Fibroblast of skin of left biceps (primary cell): ENCODE data around the gene GRIA1.

Experiments
- DNase-seq, 2 experiments: peaks; one replicate each; pipeline ENCODE4 v3.0.0-alpha.2; 2013; ENCODE audit warnings: low read depth in 2 of 2

GRIA1 gene

GRCh38 chr5:153610811-153611210 lies 120.3 kb downstream of the GRIA1 start:
- no peak for DNase-seq

DNA sequence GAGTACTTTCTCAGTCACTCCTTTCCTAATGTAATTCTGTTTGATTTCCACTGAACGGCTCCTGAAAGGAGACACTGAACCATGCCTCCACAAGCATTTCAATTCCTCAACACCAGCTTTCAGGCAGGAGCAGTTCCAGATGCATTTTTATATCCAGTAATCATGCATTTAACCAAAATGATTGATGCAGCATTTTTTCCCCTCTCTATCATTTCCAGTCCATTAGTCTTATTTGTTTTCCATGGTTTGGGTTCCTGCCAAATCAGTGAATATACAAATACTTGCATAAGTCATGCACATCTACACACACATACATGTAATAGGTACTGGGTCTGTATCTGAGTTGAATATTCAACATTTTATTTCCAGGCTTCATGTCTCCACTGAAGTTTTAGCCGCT lies 122.7 kb downstream of the GRIA1 start:
- DNase-seq: peak; percentile 85 to 87

- DNase-seq: no peak
These were observed 123.2 kb downstream of the GRIA1 start for GRCh38 chr5:153613672-153614071.

GRCh38 chr5:153617190-153617589 lies 126.7 kb downstream of the GRIA1 start:
- no peak for DNase-seq

DNA sequence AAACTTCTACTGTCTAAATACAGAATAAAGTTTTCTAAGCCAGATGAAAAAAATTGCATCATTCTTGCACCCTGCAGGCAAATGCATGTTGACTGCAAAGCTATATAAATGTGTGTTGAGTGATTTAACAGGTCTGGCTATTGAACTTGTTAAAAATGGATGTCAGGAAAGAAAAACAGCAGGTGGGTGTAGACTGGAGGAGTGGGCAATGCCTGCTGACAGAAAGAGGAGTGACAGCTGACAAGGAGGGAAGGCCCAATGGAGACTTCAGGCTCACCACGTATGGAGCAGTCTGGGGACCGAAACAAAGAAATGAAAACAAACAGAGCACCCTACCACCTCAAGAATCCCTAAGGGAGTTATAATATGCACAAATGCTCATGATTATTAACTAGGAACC lies 127.8 kb downstream of the GRIA1 start:
- no peak for DNase-seq

DNA sequence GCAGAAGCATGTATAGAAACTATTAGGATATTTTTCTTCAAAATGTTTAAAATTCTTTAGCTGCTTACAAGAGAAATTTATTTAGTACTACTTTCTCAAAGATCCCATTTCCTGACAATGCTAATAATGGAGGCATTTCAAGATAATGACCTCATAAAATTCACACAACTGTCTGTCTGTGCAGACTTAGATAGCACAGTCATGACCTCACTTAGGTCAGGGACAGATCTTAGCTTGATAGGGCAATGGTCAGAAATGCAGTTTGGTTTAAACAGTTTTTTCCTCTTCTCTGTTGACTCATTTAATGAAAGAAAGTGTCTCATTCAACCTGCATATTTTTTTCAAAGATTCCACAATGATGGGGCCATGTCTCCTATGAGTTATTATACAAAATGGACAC lies 128.4 kb downstream of the GRIA1 start:
- no peak for DNase-seq

DNA sequence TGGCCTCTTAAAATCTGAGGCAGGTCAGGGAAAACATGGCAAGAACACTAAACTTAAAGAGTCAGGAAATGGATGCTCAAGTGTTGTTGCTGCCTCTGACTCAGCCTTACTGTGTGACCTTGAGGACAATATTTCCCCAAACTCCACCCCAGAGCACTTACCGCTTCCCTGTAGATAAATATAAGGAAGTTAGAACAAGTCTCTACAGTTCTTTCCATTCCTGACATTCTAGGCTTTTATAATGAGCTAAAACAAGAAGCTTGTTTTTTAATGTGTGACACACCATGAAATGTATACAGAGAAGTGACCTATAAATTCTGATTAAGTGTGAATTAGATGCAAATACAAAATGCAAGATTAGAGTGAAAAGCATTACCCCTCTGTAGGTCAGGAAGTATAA lies 129.3 kb downstream of the GRIA1 start:
- DNase-seq: no peak

DNA sequence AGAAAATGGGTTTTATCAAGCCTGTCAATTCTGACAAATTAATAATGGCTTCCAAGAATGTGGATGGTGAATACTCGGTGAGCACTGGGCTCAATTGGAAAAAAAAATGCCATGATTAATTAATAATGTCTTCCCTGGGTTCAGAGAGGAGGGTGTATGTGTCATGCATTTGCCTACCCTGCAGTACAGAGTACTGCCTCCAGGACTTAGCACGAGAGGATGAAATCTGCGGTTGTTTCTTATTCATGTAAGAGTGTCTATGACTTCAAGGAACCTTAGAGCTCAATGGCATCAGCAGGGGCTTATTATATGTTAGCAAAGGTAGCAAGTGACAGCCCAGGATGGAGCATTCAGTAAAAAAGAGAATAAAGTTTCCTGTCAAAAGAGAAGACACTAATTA lies 132.7 kb downstream of the GRIA1 start:
- DNase-seq: no peak

GRCh38 chr5:153623751-153624450 lies 133.4 kb downstream of the GRIA1 start:
- peak; percentile 32 to 49 for DNase-seq

DNA sequence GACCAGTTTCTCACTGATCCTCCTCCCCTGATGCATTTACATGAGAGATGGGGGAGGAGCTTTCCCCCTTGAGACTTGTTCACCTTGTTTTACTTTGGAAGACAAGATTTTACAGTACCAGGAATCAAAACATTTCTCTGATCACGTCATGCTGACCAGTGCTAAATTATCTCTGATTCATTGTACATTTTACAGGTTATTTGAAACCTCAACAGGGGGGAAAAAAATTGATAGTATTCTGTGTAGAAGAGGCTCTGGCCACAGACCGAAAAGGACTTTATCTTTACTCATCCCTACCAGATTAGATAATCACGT lies 133.9 kb downstream of the GRIA1 start:
- DNase-seq: no peak

DNA sequence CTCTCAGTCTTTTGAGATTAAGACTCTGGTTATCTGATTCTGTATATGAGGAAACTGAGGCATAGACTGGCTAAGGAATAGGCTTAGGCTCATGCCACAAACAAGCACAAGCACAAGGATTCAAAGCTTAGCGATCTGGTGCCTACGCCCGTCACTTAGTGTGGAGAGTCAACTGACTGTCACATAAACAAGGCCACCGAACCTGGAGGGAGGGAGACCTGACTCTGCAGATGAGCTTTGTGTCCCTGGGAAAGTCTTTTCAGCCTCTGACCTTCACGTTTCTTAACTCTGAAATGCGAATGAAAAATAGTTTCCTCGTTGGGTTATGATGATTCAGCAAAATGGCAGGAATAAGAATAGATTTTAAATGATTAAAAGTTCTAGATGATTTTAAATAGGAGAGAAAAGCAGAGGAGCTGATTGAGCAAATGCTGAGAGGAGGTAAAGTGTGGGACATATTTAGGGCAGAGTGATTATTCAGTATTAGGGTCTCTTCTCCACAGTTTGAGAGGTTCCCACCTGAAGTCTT lies 135.4 kb downstream of the GRIA1 start:
- no peak for DNase-seq

DNA sequence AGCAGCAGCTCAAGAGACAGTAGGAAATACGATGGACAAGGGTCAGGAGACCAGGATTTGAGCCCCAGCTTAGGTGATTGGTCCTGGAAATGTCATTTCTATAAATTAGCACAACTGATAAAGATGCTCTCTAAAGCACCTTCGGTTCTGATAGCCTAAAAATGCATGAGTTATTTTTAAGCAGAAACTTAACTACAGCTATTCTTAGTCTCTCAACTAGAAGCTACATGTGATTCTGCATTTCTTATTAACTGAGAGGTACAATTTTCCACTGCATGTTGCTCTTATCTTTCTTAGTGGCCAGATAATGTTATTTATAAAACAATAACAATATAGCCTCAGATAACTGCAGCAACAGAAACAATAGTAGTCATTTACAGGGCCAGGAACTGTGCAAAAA lies 136.4 kb downstream of the GRIA1 start:
- DNase-seq: no peak

DNA sequence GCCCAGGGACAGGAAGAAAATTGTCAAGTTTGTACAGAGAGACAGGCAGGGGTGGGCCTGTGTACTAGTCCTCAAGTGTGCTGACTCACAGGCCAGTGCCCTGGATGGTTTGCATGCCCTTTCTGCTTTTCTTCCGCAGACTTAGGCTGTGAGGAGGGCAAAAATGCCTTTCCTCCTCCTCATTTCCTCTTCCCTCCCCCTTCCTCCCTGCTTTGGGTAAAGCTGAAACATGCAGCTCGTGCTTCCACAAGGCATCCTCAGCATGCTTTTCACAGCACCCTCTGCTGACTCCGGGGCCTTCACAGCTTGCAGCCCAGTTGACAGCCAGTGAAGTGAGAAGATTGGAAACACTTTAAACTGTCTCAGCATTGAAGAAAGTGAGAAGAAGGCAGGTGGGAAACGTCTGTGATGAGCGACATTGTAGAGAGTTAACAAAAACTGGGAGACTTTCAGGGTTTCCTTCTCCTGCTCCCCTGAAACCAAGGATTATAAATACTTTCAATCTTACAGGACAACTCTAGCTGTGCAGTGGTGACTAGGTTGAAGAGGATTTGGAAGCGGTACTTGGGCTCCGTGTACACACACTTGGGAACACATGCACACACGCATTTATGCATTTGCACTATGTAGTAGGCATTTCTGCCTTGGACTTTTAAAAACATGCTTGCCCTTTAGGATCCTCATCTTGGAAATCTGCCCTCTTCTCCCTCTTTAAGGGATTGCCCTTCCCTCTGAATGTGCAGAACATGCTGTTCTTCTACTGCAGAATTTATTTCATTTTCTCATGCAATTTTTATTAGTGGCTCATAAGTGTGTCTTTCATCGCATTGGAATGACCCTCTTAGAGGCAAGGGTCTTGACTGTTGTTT lies 138.8 kb downstream of the GRIA1 start:
- DNase-seq: peak; percentile 91

DNA sequence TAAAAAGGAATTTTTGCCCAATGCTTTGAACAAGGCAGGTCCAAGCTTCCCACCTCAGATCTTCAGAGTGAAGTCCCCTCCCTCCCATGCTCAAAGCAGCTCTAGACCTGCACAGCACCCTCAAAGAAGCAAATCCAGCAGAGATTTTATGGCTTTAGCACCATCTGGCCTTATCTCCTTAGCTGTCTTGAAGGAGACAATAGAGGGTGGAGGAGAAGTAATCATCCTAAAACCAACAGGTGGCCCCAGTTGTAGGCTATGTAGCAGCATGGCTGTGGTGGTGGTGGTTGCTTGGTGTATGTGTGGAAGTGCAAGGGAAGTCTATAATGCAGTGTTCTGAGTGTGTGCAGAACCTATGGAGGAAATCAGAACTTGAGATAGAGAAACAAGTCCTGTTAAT lies 140.1 kb downstream of the GRIA1 start:
- DNase-seq: no peak

DNA sequence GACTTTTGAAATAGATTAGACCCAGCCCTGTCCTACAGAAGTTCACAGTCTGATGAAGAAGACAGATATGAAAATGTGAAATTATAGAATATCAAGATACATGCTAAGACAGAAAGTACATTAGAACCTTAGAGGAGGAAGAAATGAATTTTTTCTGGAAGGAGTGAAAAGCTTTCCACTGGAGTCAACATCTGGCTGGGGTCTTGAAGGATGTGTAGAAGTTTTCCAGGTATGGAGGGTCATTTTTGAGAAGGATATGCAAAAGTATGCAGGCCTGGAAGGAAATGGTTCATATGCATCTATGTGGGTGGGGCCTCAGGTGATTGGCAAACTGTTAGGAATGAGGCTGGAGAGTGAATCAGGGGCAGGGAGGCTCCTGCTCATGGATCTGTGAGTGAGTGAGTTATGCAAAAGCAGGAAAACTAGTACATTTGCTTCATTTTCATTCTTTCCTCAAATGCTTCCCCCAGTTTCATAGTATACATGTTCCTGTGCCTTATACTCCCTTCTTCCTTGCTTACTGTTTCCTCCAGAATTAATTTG lies 142.3 kb downstream of the GRIA1 start:
- DNase-seq: no peak

DNA sequence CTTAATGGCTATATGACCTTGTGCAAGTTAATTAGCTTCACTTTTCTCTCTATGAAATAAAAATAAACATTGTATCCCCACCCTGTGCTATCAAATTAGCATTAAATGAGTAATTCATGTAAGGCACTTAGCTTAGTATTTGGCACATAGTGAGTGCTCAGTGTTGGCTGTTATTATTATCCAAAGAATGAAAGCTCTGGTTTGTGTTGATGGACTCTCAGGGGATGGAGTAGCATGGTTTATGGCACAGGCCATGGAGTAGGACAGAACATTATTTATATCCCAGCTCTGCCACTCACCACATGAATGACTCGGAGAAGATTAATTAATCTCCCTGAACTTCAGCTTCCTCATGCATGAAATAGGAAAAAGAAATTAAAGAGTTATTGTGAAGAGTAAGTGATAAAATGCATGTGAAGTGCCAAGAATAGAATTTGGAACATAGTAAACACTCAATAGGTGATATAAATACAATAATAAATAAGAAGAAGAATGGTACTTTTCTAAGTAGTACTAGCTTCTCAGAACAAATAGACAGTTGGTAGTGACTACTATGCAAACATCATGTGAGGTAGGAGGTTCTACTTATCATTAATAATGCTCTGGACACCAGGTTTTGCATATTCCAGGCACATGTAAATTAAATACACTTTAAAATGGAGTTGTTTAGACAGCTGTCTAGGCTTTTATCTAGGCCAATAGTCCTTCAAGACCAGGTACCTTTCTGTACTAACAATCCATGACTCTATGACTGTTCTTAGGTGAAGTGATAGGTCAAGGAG lies 146.4 kb downstream of the GRIA1 start:
- DNase-seq: no peak

GRCh38 chr5:153640293-153640692 lies 149.8 kb downstream of the GRIA1 start:
- no peak for DNase-seq

DNA sequence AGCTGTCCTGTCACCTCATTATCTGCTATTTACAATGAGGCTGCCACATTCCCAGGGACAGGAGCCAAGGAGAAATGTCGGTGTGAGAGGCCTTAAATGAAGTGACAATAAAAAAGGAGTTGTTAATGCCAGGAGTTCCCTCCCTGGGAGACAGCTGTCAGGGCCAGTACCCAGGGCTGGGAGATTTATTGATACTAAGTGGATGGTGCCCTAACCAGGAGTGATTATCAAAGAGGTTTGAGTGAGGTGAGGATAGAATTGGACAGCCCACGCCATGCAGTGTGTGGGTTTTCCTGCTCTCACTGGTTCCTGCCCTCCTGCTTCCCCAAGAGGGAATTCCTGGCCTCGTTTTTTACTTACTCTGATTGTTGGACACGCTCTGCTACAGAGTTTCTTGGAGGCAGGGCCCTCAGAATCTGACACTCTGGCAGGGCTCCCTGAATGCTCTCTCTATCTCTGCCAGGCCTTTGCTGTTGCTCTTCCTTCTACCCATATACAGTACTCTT lies 150.8 kb downstream of the GRIA1 start:
- DNase-seq: no peak

- peak; percentile 66 to 67 for DNase-seq
These were observed 164.2 kb downstream of the GRIA1 start for GRCh38 chr5:153654504-153655200.

- DNase-seq: no peak
These were observed 164.7 kb downstream of the GRIA1 start for GRCh38 chr5:153655201-153655510.

GRCh38 chr5:153658149-153658548 lies 167.7 kb downstream of the GRIA1 start:
- no peak for DNase-seq
